ENCODE measurements around the gene FRMD8.

DNA sequence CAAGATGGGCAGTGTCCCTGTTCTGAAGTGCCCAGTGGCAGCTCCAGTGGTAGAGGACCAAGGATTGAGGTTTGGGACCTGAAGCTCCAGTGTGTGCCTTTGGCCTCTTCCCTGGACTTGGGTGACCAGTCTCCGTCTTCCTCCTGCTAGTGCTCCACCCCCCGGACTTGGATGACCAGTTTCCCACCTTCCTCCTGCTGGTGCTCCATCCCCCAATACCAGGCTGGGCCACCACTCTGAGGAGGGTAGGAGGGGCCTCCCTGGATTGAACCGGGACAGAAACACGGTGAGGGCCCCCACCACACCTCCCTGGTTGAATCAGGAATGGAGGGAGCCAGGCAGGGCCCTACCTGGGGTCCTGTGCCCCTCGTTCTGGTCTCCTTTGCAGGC, 25.2 kb downstream of the FRMD8 start:
- TF ChIP-seq, protein P1, sequence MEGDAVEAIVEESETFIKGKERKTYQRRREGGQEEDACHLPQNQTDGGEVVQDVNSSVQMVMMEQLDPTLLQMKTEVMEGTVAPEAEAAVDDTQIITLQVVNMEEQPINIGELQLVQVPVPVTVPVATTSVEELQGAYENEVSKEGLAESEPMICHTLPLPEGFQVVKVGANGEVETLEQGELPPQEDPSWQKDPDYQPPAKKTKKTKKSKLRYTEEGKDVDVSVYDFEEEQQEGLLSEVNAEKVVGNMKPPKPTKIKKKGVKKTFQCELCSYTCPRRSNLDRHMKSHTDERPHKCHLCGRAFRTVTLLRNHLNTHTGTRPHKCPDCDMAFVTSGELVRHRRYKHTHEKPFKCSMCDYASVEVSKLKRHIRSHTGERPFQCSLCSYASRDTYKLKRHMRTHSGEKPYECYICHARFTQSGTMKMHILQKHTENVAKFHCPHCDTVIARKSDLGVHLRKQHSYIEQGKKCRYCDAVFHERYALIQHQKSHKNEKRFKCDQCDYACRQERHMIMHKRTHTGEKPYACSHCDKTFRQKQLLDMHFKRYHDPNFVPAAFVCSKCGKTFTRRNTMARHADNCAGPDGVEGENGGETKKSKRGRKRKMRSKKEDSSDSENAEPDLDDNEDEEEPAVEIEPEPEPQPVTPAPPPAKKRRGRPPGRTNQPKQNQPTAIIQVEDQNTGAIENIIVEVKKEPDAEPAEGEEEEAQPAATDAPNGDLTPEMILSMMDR (IDR thresholded peaks at IDR 0.05) = no peak
- TF ChIP-seq POLR2A (IDR thresholded peaks at IDR 0.05) = no peak
